HepG2 (cell line): ENCODE results near the gene RASSF10. TPM values are rescaled to one million over a fixed set of nuclear protein-coding genes. Genes with fewer than 3 reads are reported as not detected.

Source experiments
- ATAC-seq: fragments of 200-7000 bp; cut with Tn5 transposase; 3 replicates; pipeline ENCODE4 v1.9.1; 2020; ENCODE audit warnings: mild to moderate bottlenecking, moderate library complexity
- BruUV-seq: library from RNA; stranded (reverse); fragments of 400-500 nt; replicated peaks from 2 replicates; lab custom pipeline; 2021; lab: Mats Ljungman, UMichigan
- CTCF ChIA-PET: fragments of 300-600 bp; formaldehyde crosslinking; extraction: SDS; loops from one replicate; lab custom pipeline; 2021; ENCODE audit warnings: low total read pairs, inconsistent platforms, low intra/inter-chr PET ratio; lab: Yijun Ruan, JAX
- POLR2A ChIA-PET: fragments of 350-600 bp; sonication (Branson Sonifier 250); formaldehyde crosslinking; loops from one replicate; lab custom pipeline; 2020; ENCODE audit warnings: antibody characterized with exemption, inconsistent platforms; lab: Yijun Ruan, JAX
- DNase-seq: peaks from one replicate; pipeline ENCODE4 v3.0.0-alpha.2; 2015; ENCODE audit warnings: low spot score
- FAIRE-seq: peaks from 3 replicates; lab custom pipeline; 2011; peaks lifted over from hg19 to GRCh38; lab: Jason Lieb, UNC
- H2AFZ ChIP-seq: one replicate; pipeline ENCODE4 v1.6.1; 2011; ENCODE audit warnings: low read length, inconsistent platforms
- H3K27ac ChIP-seq: fragments of 300-600 bp; 3 replicates; pipeline ENCODE4 v1.8.0; 2011; ENCODE audit warnings: mixed run types, mild to moderate bottlenecking, mixed read lengths, low read length, inconsistent platforms; ENCODE audit not compliant: insufficient read depth; ENCODE audit errors: extremely low read length
- H3K27me3 ChIP-seq, 2 experiments: fragments of 200-600 bp in 1 of 2; 2 replicates in 1 of 2; 3 replicates in 1 of 2; pipeline versions ENCODE4 v1.6.0 to v1.8.0; 2011; ENCODE audit warnings: low read length in 2 of 2, mild to moderate bottlenecking in 2 of 2, moderate library complexity in 2 of 2, inconsistent platforms in 1 of 2; ENCODE audit not compliant: insufficient read depth in 2 of 2, control insufficient read depth in 1 of 2
- H3K36me3 ChIP-seq, 2 experiments: fragments of 200-600 bp in 1 of 2; replicated peaks in 1 of 2; 2 replicates in 1 of 2; 3 replicates in 1 of 2; pipeline versions ENCODE4 v1.5.1 to v1.8.0; 2011; ENCODE audit warnings: low read length in 2 of 2, inconsistent platforms in 1 of 2; ENCODE audit not compliant: insufficient read depth in 2 of 2, control insufficient read depth in 1 of 2
- H3K4me1 ChIP-seq: 2 replicates; pipeline ENCODE4 v1.5.1; 2012; ENCODE audit warnings: low read length, inconsistent platforms; ENCODE audit not compliant: insufficient read depth
- H3K4me2 ChIP-seq: 2 replicates; pipeline ENCODE4 v1.6.0; 2011; ENCODE audit warnings: low read depth, low read length, inconsistent platforms
- H3K4me3 ChIP-seq, 3 experiments: fragments of 200-600 bp in 1 of 3; sonication (generic), shearing (Covaris generic) in 1 of 3; replicated peaks in 1 of 3; 2 replicates each; pipeline ENCODE4 v1.5.1; 2011 to 2016; ENCODE audit warnings: low read length in 3 of 3, inconsistent platforms in 2 of 3, low read depth in 2 of 3, mild to moderate bottlenecking in 2 of 3, control low read depth in 1 of 3, mixed read lengths in 1 of 3; ENCODE audit not compliant: insufficient read depth in 1 of 3
- H3K79me2 ChIP-seq: one replicate; pipeline ENCODE4 v1.6.1; 2011; ENCODE audit warnings: low read length, inconsistent platforms; ENCODE audit not compliant: insufficient read depth
- H3K9ac ChIP-seq: 2 replicates; pipeline ENCODE4 v1.6.0; 2011; ENCODE audit warnings: mild to moderate bottlenecking, low read depth, low read length, inconsistent platforms; ENCODE audit not compliant: insufficient read depth
- H3K9me3 ChIP-seq: 2 replicates; pipeline ENCODE4 v1.5.1; 2012; ENCODE audit warnings: mild to moderate bottlenecking, low read length
- H4K20me1 ChIP-seq: 2 replicates; pipeline ENCODE4 v1.6.0; 2011; ENCODE audit warnings: inconsistent platforms, mild to moderate bottlenecking, low read length, moderate library complexity; ENCODE audit not compliant: insufficient read depth
- ATM ChIP-seq: fragments of 450-650 bp; IDR thresholded peaks from 2 replicates; pipeline ENCODE4 v1.7.1; 2017; ENCODE audit warnings: mild to moderate bottlenecking, borderline replicate concordance
- FOXA1 ChIP-seq, 2 experiments: fragments of 450-650 bp in 1 of 2; sonication (generic) in 1 of 2; formaldehyde crosslinking in 1 of 2; IDR thresholded peaks; 2 replicates each; pipeline versions ENCODE4 v1.4.0 to v1.6.1; 2016 to 2020; ENCODE audit warnings: missing genetic modification reagents in 1 of 2
- FOXP1 ChIP-seq, 2 experiments: fragments of 450-650 bp in 1 of 2; IDR thresholded peaks; 2 replicates each; pipeline ENCODE4 v1.6.1; 2017 to 2018; ENCODE audit warnings: antibody characterized with exemption in 1 of 2
- FOXP4 ChIP-seq: sonication (generic); formaldehyde crosslinking; IDR thresholded peaks from 2 replicates; pipeline ENCODE4 v1.4.0; 2020; ENCODE audit warnings: missing genetic modification reagents
- IRF2 ChIP-seq: IDR thresholded peaks from 2 replicates; pipeline ENCODE4 v1.6.1; 2018; ENCODE audit warnings: missing genetic modification reagents, missing compliant biosample characterization
- MIXL1 ChIP-seq: IDR thresholded peaks from 2 replicates; pipeline ENCODE4 v1.6.1; 2016
- RELA ChIP-seq: sonication (generic); formaldehyde crosslinking; IDR thresholded peaks from 2 replicates; pipeline ENCODE4 v1.4.0; 2020; ENCODE audit warnings: missing genetic modification reagents
- REST ChIP-seq, 2 experiments: IDR thresholded peaks; 2 replicates each; pipeline ENCODE4 v1.6.1; 2011 to 2012; ENCODE audit warnings: low read length in 2 of 2, borderline replicate concordance in 1 of 2, low read depth in 1 of 2, mild to moderate bottlenecking in 1 of 2, moderate library complexity in 1 of 2
- TEAD2 ChIP-seq: sonication (generic); formaldehyde crosslinking; IDR thresholded peaks from 2 replicates; pipeline ENCODE4 v1.9.0; 2021; ENCODE audit warnings: missing genetic modification reagents
- U2AF1 ChIP-seq: fragments of 200-400 bp; formaldehyde crosslinking; optimal IDR thresholded peaks from 2 replicates; pipeline ENCODE3; 2017; ENCODE audit warnings: mild to moderate bottlenecking, low read depth, low read length
- ZBTB26 ChIP-seq: IDR thresholded peaks from 2 replicates; pipeline ENCODE4 v1.6.1; 2016; ENCODE audit warnings: missing compliant biosample characterization, missing genetic modification reagents, borderline replicate concordance
- ZKSCAN5 ChIP-seq: sonication (generic); formaldehyde crosslinking; IDR thresholded peaks from 2 replicates; pipeline ENCODE4 v1.5.1; 2020; ENCODE audit warnings: mild to moderate bottlenecking, missing genetic modification reagents
- ZNF225 ChIP-seq: sonication (generic); formaldehyde crosslinking; IDR thresholded peaks from 2 replicates; pipeline ENCODE4 v1.4.0; 2020; ENCODE audit warnings: mild to moderate bottlenecking, missing genetic modification reagents
- ZNF563 ChIP-seq: sonication (generic); formaldehyde crosslinking; IDR thresholded peaks from 2 replicates; pipeline ENCODE4 v1.8.0; 2022; ENCODE audit warnings: mild to moderate bottlenecking, moderate library complexity, missing genetic modification reagents
- ZNF709 ChIP-seq: sonication (generic); formaldehyde crosslinking; IDR thresholded peaks from 2 replicates; pipeline ENCODE4 v1.5.0; 2020; ENCODE audit warnings: mild to moderate bottlenecking, missing genetic modification reagents
- WGBS: methylation state at CpG from one replicate; pipeline ENCODE4 v1.1.6; 2017; ENCODE audit warnings: low lambda C conversion rate; 5-methylcytosine and 5-hydroxymethylcytosine counted together
- in situ Hi-C: cut with HindIII; loops from 2 replicates; pipeline ENCODE4 v1.10.0; 2017; ENCODE audit warnings: low pct_unique_long_range_greater_than_20kb; ENCODE audit not compliant: extremely low pct_ligation_motif_present
- intact Hi-C: fragments of 100-400 bp; cut with micrococcal nuclease; formaldehyde crosslinking; loops from one replicate; pipeline ENCODE4 v1.10.0; 2022; ENCODE audit not compliant: unreplicated experiment
- polyA plus RNA-seq, 8 experiments: library from polyadenylated mRNA; depleted of rRNA in 3 of 8; stranded (reverse) in 7 of 8; unstranded in 1 of 8; fragments of >200 nt; fragmentation: Illumina TruSeq in 4 of 8; extraction: Trizol in 4 of 8; gene quantifications; 2 replicates each; pipeline versions ENCODE4 v1.2.1 to v1.2.3, GENCODE V29; 2011 to 2016; ENCODE audit warnings: low read depth in 4 of 8, missing spikeins in 1 of 8, mixed read lengths in 1 of 8; ENCODE audit not compliant: insufficient read depth in 1 of 8
- total RNA-seq, 5 experiments: library from RNA; depleted of rRNA; stranded (reverse); fragments of >200 nt; fragmentation: Illumina TruSeq; extraction: Trizol; gene quantifications; 2 replicates each; pipeline ENCODE4 v1.2.3, GENCODE V29; 2016; ENCODE audit warnings: low read depth in 1 of 5
- TF ChIP-seq, protein P1 (sequence below): IDR thresholded peaks from 2 replicates; pipeline ENCODE4 v1.6.1; 2012; ENCODE audit warnings: inconsistent platforms
- TF ChIP-seq, protein P2 (sequence below): sonication (generic); formaldehyde crosslinking; IDR thresholded peaks from 2 replicates; pipeline ENCODE4 v1.5.0; 2020; ENCODE audit warnings: missing genetic modification reagents

Gene RASSF10
- total and polyA plus RNA-seq, 2 of the 13 experiments (the other 11 are each of a cell fraction or from before 2014, with no cell fraction given), result not detected

GRCh38 chr11:12995823-12996222 lies 13.3 kb upstream of the RASSF10 start (continued):
- TF ChIP-seq, protein P1, sequence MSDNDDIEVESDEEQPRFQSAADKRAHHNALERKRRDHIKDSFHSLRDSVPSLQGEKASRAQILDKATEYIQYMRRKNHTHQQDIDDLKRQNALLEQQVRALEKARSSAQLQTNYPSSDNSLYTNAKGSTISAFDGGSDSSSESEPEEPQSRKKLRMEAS, result no peak
- TF ChIP-seq ZNF225 (CRISPR knock-in tag) (no peak), FOXP1 (IDR thresholded peaks at IDR 0.05) (no peak), FOXP1 (CRISPR knock-in tag; IDR thresholded peaks at IDR 0.05) (no peak), REST (IDR thresholded peaks at IDR 0.05; ENCODE audit: borderline replicate concordance in 1 of 2, low read depth in 1 of 2, low read length in 2 of 2) (no peak), MIXL1 (no peak), ATM (no peak), ZNF709 (CRISPR knock-in tag) (no peak), IRF2 (CRISPR knock-in tag) (no peak), TEAD2 (CRISPR knock-in tag) (no peak)
- TF ChIP-seq, all 625 proteins: peak for 0

GRCh38 chr11:12997168-12997567 lies 11.9 kb upstream of the RASSF10 start:
- H3K9ac ChIP-seq, result no peak overlapping the region
- no peaks in the 10 kb centered on the region for H3K36me3 ChIP-seq
- ATAC-seq (peak; percentile 84), DNase-seq (no peak), FAIRE-seq (no peak)
- no peaks in the 10 kb centered on the region for H3K27me3 ChIP-seq
- no peak overlapping the region for H3K27ac ChIP-seq
- no peak overlapping the region for H2AFZ ChIP-seq
- peaks cover 17% of the 10 kb centered on the region for H3K4me1 ChIP-seq
- 0% methylated on average over 1 of the region's 1 CpG for WGBS
- H3K9me3 ChIP-seq, result no peaks in the 10 kb centered on the region
- no peak overlapping the region for H3K4me2 ChIP-seq
- no peaks in the 10 kb centered on the region for H4K20me1 ChIP-seq
- BruUV-seq, result no TSS peak
- CTCF ChIA-PET, result no interaction called here
- H3K4me3 ChIP-seq, result no peak overlapping the region
- in situ Hi-C loops (no loop called here), intact Hi-C loops (no loop called here)
- H3K79me2 ChIP-seq, result no peaks in the 10 kb centered on the region
- POLR2A ChIA-PET, result no interaction called here
- no peak for TF ChIP-seq U2AF1
- TF ChIP-seq, protein P2, sequence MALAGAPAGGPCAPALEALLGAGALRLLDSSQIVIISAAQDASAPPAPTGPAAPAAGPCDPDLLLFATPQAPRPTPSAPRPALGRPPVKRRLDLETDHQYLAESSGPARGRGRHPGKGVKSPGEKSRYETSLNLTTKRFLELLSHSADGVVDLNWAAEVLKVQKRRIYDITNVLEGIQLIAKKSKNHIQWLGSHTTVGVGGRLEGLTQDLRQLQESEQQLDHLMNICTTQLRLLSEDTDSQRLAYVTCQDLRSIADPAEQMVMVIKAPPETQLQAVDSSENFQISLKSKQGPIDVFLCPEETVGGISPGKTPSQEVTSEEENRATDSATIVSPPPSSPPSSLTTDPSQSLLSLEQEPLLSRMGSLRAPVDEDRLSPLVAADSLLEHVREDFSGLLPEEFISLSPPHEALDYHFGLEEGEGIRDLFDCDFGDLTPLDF (CRISPR knock-in tag), result no peak
- no peak for TF ChIP-seq ZNF563 (CRISPR knock-in tag)
- TF ChIP-seq FOXA1 (IDR thresholded peaks at IDR 0.05), result no peak
- TF ChIP-seq FOXA1 (CRISPR knock-in tag; IDR thresholded peaks at IDR 0.05), result no peak
- 0 out of 2 replicates have a peak, but pooled peaks have one; percentile 33 for TF ChIP-seq FOXP4 (CRISPR knock-in tag)
- no peak for TF ChIP-seq ZBTB26
- no peak for TF ChIP-seq ZKSCAN5 (CRISPR knock-in tag)
- no peak for TF ChIP-seq RELA (CRISPR knock-in tag)
